HG03558 (cell line): ENCODE results near the gene ARPC4.
"Not testable (repeated sequence)": the region's sequence is repeated elsewhere in the genome, so short reads cannot be mapped to it uniquely, and the experiment has no call there.

Experiments
- ATAC-seq: cut with Tn5 transposase; IDR thresholded peaks from one replicate; pipeline ENCODE4 v1.9.1; 2021; ENCODE audit warnings: moderate number of reproducible peaks; ENCODE audit not compliant: unreplicated experiment; ENCODE audit errors: extremely low read depth

The ARPC4 gene

GRCh38 chr3:9848860-9849259 is 56.0 kb downstream of the ARPC4 start:
- not testable (repeated sequence) for ATAC-seq

- ATAC-seq = not testable (repeated sequence)
Observed at GRCh38 chr3:9851383-9851782, 58.5 kb downstream of the ARPC4 start.

- ATAC-seq = not testable (repeated sequence)
Observed at GRCh38 chr3:9851926-9852325, 59.0 kb downstream of the ARPC4 start.

- ATAC-seq = no peak
Observed at GRCh38 chr3:9852528-9852927, 59.6 kb downstream of the ARPC4 start.

- ATAC-seq = not testable (repeated sequence)
Observed at GRCh38 chr3:9854291-9854940, 61.5 kb downstream of the ARPC4 start.

- ATAC-seq = no peak
Observed at GRCh38 chr3:9855594-9855993, 62.7 kb downstream of the ARPC4 start.
